T-helper 1 cell treated with Interleukin-12 subunit alpha and Interleukin-12 subunit beta and Interleukin-4 antibody, amounts not matched to agents 30 ng/mL and 1 ng/mL, for 36 hours (primary cell): ENCODE data around the gene DYDC2. TPM values are rescaled to one million over a fixed set of nuclear protein-coding genes. Genes with fewer than 3 reads are reported as not detected.

Experiments used
- intact Hi-C: fragments of 100-400 bp; cut with micrococcal nuclease; formaldehyde crosslinking; loops from one replicate; pipeline ENCODE4 v1.15.1; 2024
- total RNA-seq: library from RNA; stranded (reverse); gene quantifications from 2 replicates; pipeline ENCODE4 v1.2.3, GENCODE V29; 2022

DYDC2 gene
- total RNA-seq, 1 donor from 2014 or later, result not detected

DNA sequence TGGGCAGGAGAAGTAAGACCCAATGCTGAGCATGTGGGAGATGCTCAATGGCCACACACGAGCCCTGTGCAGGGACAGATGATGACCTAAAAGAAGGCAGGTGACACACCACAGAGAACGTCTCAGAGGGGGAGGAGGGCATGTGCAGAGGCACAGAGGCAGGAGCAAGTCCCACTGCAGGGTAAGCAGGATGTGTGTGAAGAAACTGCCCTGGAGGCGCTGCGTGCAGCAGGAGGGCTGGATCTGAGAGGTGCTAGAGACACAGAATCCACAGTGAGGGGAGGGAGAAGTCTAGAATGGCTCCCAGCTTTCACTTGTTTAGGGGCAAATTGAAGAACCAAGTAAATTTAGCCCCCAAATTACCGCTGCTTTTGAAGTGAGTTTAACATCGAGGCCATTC, 14.9 kb downstream of the DYDC2 start:
- intact Hi-C loops, result no loop called here

DNA sequence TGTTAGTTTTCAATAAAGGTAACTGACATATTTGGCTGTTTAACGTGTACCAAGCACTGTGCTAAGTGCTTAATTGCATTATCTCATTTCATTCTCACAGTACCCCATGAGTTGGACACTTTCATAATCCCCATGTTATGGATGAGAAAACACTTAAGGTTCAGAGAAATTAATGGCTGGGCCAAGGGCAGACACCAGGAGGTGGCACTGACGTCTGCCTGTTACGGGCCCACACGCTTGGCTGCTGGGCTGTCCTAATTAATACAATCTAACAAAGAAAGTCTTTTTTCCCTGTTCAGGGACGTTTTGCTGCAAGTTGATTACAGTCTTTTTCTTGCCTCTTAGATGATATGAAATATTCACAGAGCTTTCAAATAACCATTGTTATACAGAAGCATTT, 16.1 kb downstream of the DYDC2 start:
- intact Hi-C loops, result no loop called here

DNA sequence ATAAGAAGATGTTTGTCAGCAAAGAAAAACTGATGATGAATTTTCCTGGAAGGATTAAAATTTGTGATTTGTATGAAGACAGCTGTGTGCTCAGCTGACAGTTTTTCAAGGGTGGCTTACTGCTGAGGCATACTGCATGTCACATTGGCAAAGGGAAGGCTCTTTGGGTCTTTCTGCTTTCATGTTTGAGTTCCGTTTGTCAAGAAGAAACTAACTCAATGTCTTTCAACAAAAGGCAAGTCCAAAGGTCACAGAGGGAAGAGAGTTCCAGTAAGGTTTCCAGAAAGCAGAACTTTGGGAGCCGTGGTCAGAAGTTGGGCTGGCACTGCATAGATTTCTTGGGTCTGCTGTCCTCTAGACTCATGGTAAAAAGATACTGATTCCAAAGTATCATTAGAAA, 16.9 kb downstream of the DYDC2 start:
- intact Hi-C loops, result no loop called here

DNA sequence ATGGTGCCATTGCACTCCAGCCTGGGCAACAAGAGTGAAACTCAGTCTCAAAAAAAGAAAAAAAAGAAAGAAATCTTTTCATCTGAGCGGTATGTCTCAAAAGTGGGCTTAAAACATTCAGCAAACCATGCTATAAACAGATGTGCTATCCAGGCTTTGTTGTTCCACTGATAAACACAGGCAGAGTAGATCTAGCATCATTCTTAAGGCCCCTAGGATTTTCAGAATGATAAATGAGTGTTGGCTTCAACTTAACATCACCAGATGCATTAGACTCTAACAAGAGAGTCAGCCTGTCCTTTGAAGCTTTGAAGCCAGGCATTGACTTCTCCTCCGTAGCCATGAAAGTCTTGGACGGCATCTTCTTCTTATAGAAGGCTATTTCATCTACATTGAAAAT, 23.1 kb downstream of the DYDC2 start:
- intact Hi-C loops, result loop anchor here (10.0 kb wide), 1 partner anchor 795 kb away; no protein-coding TSS in a partner anchor

DNA sequence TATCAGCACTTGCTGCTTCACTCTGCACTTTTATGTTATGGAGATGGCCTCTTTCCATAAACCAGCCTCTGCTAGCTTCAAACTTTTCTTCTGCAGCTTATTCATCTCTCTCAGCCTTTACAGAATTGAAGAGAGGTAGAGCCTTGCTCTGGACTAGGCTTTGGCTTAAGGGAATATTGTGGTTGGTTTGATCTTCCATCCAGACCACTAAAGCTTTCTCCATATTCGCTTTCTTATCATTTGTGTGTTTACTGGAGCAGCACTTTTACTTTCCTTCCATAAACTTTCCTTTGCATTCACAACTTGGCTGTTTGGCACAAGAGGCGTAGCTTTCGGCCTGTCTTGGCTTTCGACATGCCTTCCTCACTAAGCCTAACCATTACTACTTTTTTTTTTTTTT, 23.6 kb downstream of the DYDC2 start:
- intact Hi-C loops, result loop anchor here (10.0 kb wide), 1 partner anchor 795 kb away; no protein-coding TSS in a partner anchor

DNA sequence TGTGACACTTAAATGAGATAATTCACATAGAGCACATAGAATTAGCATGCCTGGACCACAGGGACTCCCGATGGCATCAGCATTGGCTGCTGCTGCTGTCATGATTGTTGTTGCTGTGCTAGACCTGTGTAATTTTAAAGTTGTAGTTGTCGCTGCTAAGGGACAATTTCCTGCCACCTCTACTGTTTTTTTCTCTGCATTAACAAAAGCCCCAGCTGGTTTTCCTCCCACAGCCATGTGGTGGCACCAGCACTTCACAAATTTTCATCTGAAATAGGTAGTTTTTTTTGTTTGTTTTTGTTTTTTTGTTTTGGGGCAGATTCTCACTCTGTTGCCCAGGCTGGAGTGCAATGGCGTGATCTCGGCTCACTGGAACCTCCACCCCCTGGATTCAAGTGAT, 26.4 kb downstream of the DYDC2 start:
- intact Hi-C loops, result loop anchor here (1.0 to 10.0 kb wide), 7 partner anchors 24 to 792 kb away; no protein-coding TSS in a partner anchor

DNA sequence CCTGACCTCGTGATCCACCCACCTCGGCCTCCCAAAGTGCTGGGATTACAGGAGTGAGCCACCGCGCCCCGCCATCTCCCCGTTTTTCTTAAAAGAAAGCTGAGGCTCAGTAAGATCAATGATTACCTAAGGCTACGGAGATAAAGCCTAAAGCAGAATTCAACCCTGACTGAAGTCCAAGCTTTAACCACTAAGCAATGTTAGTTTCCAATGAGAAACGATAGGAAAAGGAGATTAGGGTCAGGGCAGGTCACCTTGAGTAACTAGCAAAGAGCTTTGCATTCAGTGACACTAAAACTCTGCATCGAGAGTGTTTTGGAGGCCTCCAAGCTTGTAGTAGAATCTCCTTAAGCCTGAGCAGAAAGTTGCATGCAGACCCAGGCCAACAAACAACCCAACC, 34.2 kb downstream of the DYDC2 start:
- intact Hi-C loops, result no loop called here

DNA sequence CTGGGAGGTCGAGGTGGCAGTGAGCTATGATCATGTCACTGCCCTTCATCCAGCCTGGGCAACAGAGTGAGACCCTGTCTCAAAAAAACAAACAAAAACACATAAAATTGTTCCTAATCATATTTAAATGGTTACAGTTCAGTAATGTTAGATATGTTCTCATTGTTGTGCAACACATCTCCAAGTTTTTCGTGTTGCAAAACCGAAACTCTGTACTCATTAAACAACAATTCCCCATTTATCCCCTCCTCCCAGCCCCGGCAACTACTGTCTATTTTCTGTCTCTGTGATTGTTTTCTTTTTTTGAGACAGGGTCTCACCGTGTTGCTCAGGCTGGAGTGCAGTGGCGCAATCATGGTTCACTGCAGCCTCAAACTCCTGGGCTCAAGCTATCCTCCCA, 35.7 kb downstream of the DYDC2 start:
- intact Hi-C loops, result no loop called here

DNA sequence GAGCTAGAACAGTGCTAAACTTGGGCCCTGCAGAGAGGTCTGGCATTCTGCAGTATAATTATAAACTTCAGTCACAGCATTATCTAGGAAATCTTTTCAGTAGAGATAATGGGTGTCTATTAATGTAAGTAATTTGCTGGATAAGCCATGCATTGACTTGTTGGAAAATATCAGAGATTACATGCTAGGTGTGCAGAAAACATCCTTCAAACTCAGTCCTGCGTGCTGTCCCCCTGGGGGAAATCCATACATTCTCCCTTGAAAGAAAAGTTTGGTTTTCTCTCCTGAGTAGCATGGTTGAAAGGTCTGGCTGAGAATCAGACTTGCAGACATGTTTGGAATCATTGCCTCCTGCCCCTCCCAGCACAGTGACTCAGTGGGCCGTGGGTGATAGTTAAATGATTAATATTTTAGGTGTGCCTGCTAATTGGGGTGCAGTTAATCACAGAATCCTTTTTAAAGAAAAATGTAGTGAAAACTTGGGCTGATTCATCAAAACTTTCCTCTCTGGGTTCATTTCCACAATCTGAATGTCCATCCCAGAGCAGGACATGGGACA, 37.9 kb downstream of the DYDC2 start:
- intact Hi-C loops, result no loop called here

DNA sequence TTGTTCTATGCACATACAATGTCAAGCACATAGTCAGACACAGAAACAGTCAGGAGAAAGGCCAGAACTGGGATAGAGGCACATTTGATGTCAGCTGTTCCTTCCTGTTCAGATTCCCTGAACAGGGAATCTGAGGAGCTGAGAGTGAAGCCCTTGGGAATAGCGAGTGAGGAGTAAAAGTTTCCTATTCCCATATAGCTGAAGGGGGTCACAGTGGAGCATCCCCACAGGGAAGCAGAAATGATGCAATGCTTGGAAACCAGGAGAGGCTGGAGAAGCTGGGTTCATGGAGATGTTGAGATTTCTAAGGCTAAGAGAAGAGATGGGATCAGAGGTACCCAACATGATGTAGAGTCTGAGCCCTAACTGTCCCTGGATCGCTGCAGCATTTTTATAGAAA, 40.4 kb downstream of the DYDC2 start:
- intact Hi-C loops, result no loop called here

DNA sequence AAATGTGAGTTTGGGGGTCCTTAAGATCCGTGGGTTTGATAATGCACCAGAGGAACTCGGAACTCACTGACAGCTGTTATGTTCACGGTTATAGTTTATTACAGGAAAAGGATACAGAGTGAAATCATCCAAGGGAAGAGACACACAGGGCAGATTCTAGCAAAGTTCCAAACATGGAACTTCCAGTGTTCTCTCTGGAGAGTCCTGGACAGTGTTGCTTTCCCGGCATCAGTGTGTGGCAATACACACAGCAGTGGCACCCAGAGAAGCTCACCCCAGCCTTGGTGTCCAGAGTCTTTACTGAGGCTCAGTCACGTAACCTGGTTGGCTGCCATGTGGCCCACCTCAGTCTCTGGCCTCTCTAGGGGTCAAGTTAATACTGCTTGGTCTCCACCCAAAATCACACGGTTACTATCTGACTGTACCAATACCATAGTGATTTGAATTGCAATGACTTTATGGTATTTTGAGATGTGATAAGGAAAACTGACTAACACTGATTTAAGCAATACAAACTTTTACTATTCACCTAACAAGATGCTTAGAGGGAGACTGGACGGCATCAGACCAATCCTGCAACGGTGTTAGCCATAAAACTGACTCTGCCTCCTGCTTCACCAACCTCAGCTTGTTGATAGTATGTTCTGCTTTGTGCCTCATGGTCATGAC, 43.7 kb downstream of the DYDC2 start:
- intact Hi-C loops, result no loop called here

DNA sequence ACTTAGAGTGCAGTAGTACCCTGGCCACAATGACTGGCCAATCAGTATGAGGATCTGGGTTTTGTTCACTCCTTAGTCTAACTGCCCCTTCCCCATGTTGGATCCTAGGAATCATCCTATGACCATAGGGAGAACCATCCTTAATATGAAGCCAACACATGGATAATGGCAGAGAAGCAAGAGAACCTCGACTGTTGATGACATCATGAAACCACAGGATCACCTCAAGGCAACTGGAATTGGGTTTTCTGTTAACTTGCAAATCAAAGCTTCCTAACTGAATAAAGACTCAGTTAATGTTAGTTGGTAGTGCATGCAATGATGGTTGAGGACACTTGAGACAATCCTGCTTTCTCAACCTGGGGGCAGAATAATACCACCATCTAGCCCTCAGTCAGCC, 48.5 kb downstream of the DYDC2 start:
- intact Hi-C loops, result no loop called here

DNA sequence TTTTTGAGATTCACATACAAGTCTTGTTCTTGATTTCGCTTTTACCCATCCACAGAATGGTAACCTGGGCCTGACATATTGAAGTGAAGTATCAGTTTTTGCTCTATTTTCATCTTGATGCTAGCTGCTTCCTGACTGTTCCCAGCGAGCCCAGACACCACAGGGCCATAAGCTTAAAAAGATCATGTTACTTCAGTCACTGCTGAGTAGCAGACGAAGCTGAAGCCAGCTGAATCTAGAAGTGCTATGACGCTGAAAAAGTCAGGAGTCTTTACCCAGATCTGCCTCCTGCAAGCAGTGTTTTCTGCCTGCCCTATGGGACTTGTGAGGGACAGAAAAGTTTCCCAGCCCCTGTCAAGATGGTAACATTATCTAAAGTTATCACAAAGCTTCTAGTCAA, 49.0 kb downstream of the DYDC2 start:
- intact Hi-C loops, result no loop called here

DNA sequence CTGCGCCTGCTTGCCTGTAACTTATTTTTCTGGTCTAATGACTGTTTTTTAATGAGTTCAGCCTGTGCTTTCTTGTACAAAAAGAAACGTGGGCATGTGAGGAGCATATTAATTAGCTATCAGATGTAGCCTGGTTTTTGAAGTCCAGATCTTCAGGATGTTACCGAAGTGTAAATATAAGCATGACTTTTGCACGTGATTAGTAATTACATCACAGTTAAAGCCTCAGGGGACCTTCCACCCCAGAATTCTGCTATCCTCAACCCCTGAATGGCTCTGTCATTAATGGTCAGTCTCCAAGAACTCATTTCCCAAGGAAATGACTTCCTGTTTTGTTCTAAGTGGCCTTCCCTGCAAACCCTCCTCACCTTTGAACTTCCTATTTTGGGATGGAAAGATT, 49.6 kb downstream of the DYDC2 start:
- intact Hi-C loops, result no loop called here

DNA sequence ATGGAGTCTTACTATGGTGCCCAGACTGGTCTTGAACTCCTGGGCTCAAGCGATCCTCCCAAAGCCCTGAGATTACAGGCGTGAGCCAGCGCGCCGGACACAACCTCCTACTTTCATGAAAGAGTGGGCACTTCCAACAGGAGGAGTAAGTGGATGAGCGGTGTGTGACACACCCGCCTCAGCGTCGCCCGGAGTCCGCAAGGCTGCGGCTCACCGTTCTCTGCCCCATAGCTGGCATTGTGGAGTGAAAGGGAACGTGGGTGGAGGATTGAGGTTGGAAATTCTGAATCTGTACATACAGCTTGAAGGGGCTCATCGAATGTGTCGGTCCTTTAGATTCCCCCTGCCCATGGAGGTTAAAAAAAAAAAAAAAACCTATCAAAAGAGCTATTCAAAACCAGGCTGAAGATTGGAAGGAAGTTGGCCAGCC, 51.2 kb downstream of the DYDC2 start:
- intact Hi-C loops, result loop anchor here (1.0 to 2.0 kb wide), 4 partner anchors 25 to 97 kb away; partner anchors contain the start of gene TSPAN14

DNA sequence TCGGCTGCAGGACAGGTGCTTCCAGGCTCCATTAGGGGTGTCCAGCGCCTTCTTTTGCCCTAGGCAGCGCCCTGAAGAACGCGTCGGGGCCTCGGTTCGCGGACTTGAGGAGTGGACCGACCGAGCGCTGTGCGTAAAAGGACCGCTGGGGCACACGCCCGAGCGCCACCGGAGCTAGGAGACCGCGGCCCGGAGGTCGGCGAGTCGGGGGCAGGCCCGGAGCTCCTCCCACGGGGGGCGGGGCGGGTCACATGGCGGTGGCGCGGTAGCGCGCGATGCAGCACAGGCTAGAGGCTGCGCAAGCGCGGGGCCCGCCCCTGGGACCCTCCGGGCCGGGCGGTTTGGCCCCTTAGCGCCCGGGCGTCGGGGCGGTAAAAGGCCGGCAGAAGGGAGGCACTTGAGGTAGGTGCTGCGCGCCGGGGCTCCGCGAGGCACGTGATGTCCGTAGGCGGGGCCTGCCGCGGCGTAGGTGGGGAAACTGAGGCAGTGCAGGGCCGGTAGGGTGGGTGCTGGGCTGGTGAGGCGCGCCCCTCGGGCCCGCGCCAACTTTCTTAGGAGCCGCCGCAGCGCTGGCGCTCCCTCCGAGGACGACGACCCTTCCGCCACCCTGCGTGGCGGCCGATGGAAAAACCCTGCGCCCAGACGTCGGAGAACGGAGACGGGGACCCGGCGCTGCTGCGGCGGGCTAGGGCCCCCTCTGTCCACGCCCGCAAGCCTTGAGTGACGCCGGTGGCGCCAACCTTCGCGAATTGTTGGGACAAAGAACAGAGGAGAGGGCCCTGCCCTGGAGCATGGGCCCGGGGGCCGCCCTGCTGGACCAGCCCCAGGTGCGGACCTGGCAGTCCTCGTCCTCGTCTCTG, 51.9 kb downstream of the DYDC2 start, which contains the start of gene PRXL2A:
PRXL2A (plus strand) TSS at position 310 of the 860 bp plus-strand sequence. CDS start 11,917 bp downstream, outside the sequence.
- intact Hi-C loops, result loop anchor here (1.0 to 2.0 kb wide), 3 partner anchors 34 to 97 kb away; partner anchors contain the start of gene TSPAN14

DNA sequence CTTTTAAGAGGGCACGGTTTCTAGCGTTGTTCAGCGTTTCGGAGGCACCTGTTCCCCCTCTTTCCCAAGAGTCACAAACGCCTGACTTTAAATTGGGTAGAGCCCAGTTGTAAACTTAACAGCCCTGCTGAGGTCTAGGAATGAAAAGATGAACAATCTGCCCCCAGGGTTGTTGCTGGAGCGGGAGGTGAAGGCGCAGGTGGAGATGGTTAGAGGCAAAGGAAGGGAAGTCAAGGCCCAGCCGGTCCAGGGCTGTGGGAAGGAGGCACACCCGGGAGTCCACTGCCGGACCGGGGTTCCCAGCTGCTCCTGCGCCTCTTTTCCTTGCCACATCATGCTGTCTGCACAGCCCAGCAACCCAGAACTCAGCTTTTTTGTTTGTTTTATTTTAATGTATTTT, 52.5 kb downstream of the DYDC2 start:
- intact Hi-C loops, result loop anchor here (2.0 kb wide), 1 partner anchor 34 kb away; no protein-coding TSS in a partner anchor

DNA sequence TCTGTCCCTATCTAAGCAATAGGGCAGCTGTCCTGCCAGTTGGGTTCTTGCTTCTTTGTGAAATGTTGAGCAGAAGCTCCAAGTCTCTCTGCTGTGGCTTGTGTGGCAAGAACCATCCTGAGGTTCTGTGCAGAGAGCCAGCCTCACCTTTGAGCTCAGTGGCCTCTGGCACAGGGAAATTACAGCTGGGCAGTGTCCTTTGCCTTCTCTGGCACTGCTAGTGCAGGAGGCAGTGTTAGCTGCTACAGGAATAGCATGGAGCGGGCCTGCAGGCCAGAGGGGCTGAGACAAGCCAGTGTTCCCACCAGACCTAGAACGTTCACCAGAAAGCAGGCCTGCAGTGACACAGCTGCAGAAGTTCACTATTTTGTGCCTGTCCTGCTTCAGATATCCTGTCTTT, 53.5 kb downstream of the DYDC2 start:
- intact Hi-C loops, result no loop called here

DNA sequence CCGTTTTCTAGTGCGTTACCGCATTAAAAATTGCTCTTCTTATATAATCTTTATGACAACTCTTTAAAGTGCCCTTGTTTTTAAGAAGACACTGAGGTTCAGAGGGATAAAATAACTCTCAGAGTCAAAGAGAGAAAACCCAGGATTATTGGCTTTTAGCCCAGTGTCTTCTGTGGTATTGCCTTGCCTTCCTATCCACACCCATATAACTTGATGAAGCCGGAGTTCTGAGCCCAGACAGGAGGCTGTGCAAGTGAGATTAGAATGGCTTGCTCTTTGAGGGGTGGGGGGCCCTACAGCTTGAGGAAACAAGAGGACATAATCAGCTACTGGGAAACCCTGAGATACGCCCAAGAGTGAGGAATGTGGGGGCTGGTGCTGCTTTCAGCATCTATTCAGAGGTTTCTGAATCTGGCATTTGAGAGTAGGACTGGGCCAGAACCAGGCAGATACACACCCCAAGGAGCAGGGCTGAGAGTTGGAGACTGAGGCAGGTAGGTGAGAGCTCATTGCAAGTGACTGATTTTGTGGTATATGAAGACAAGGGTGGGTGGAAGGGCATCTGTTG, 54.1 kb downstream of the DYDC2 start:
- intact Hi-C loops, result no loop called here

DNA sequence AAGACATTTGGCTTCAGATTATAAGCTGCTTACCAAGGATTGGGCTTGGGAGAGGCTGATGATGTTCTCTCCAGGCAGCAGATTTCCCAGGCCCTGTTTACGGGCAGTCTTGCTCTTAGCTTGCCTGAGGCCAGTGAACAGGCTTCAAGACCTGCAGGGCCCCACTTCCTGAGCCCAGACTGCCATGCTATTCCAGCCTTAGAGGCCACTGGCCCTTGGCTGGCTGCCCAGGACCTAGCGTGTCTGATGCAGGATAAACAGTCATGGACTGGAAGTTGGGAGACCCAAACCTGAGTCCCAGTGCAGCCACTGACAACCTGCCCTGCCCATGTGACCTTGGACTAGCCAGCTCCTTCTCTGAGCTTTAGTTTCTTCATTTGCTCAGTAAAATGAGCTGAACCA, 54.7 kb downstream of the DYDC2 start:
- intact Hi-C loops, result no loop called here

DNA sequence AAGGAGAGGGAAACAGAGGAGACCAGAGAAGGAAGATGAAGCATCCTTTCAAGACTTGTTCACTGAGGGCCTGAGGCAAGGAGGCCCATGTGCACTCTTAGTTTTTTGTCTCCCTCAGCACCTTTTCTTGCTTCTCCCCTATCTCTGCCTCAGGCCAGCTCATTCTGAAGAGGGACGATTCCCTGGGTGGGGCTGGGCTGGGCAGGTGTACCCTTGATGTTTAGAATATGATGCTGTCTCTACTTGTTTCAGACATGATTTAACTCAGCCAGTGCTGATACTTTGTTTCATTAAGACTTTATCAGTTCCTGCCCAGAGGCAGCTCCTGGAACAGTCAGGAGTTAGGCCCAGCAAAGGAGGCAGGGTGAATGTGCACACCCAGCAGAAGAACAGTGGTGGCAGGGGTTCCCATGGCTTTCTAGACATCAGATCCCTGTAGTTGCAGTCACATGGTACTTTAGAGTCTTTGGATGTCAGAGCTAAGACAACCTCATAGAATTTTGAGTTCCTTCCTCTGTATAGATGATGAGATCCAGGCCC, 55.2 kb downstream of the DYDC2 start:
- intact Hi-C loops, result no loop called here
